Ovary (tissue), 9 donors: ENCODE data around the gene PYGO2. TPM values are rescaled to one million over a fixed set of nuclear protein-coding genes. Genes with fewer than 3 reads are reported as not detected.
"Not testable (repeated sequence)": the region's sequence is repeated elsewhere in the genome, so short reads cannot be mapped to it uniquely, and the experiment has no call there.

Source experiments
- DNase-seq, 5 donors: peaks; one replicate each; pipeline ENCODE4 v3.0.0-alpha.2; 2019 to 2020
- H3K27ac ChIP-seq, 2 donors: fragments of 200-600 bp; one replicate each; pipeline versions ENCODE4 v1.5.1 to v1.8.0; 2019 to 2022
- H3K27me3 ChIP-seq: fragments of 200-600 bp; one replicate; pipeline ENCODE4 v1.8.0; 2022
- H3K36me3 ChIP-seq: fragments of 200-600 bp; sonication (generic); one replicate; pipeline ENCODE4 v1.5.1; 2019
- H3K4me1 ChIP-seq: one replicate; pipeline ENCODE4 v1.8.1; 2013; ENCODE audit warnings: mild to moderate bottlenecking, moderate library complexity; ENCODE audit not compliant: insufficient read depth
- H3K4me3 ChIP-seq: fragments of 200-600 bp; sonication (generic); one replicate; pipeline ENCODE4 v1.5.1; 2017
- H3K9me3 ChIP-seq, 2 donors: fragments of 200-600 bp in 1 of 2; sonication (generic) in 1 of 2; one replicate each; pipeline versions ENCODE4 v1.5.1 to v1.8.1; 2013 to 2019; ENCODE audit warnings: mild to moderate bottlenecking in 1 of 2, moderate library complexity in 1 of 2
- CTCF ChIP-seq, 3 donors: fragments of 450-650 bp in 2 of 3; fragments of 200-600 bp in 1 of 3; IDR thresholded peaks; one replicate each; pipeline versions ENCODE4 v1.5.1 to v1.8.0; 2016 to 2022; ENCODE audit warnings: antibody characterized with exemption in 3 of 3, mild to moderate bottlenecking in 1 of 3
- EP300 ChIP-seq: sonication (generic); formaldehyde crosslinking; IDR thresholded peaks from one replicate; pipeline ENCODE4 v1.6.1; 2017; ENCODE audit warnings: antibody characterized with exemption
- POLR2A ChIP-seq: fragments of 450-650 bp; IDR thresholded peaks from one replicate; pipeline ENCODE4 v1.6.1; 2017; ENCODE audit warnings: antibody characterized with exemption, mild to moderate bottlenecking, moderate library complexity
- WGBS, 3 donors: extraction: QIAGEN DNeasy Blood & Tissue Kit in 1 of 3; methylation state at CpG; one replicate each; pipeline versions ENCODE4 v1.1.5 to v1.1.7; 2013 to 2017; 5-methylcytosine and 5-hydroxymethylcytosine counted together
- intact Hi-C, 4 donors: fragments of 100-400 bp; cut with DNase I; formaldehyde crosslinking; loops; one replicate each; pipeline versions ENCODE4 v1.11.0 to v1.15.1; 2022 to 2023
- polyA plus RNA-seq, 2 donors: library from polyadenylated mRNA; stranded (reverse); fragments of 200-250 nt in 1 of 2; fragments of 350-450 nt in 1 of 2; fragmentation: Illumina TruSeq in 1 of 2; extraction: RNeasy Lipid Tissue Mini Kit (QIAGEN cat#74804) in 1 of 2; gene quantifications; one replicate each; pipeline ENCODE4 v1.2.3, GENCODE V29; 2013 to 2014
- total RNA-seq, 7 donors: library from RNA; depleted of rRNA in 2 of 7; stranded (reverse); fragments of >200 nt in 2 of 7; fragmentation: NEBNext Ultra II Directional in 3 of 7; extraction: Animal tissue kit (Norgen Biotek cat#: 25700) in 3 of 7; gene quantifications; one replicate each; pipeline versions ENCODE4 v1.1.0 to v1.2.4, GENCODE V29; 2016 to 2023
- donor health status: DM: no; HTN: no; CAD: no; lungs with moderate emphysema.
- donor health status: DM: no; HTN: no; CAD: no.
- donor health status: Bipolar disorder and iron deficiency.
- donor health status: DM: yes; HTN: yes; CAD: no.
- donor health status: DM: no; HTN: no; CAD: no.
- donor health status: DM: yes; HTN: yes; CAD: no.

Gene PYGO2
- total and polyA plus RNA-seq, 9 donors = 17.2 to 53.0 (median 35.2) TPM

- H3K27me3 ChIP-seq = no peaks in the 10 kb centered on the region
- no peaks in the 10 kb centered on the region for H3K4me1 ChIP-seq
- H3K4me3 ChIP-seq = no peak overlapping the region
- intact Hi-C loops = loop anchor here in 2 of 4 donors (5.0 kb wide), 1 partner anchor 36 kb away; the partner anchor contains the start of gene PYGO2 (in 2 of the 2)
- no peaks in the 10 kb centered on the region for H3K9me3 ChIP-seq
- 64 to 73% (median 69%) methylated on average over 16 of the region's 16 CpGs for WGBS, 3 donors
- H3K36me3 ChIP-seq = no peaks in the 10 kb centered on the region
- DNase-seq = peak in 1 of 5 donors; percentile 31
- H3K27ac ChIP-seq = peak overlapping the region in 1 of 2 donors; percentile 94
- TF ChIP-seq CTCF (IDR thresholded peaks at IDR 0.05) (no peak), EP300 (no peak)
These were observed 36.7 kb upstream of the PYGO2 start for GRCh38 chr1:154998201-154998780.

- Histone ChIP-seq H3K9me3 (no peaks in the 10 kb centered on the region), H3K36me3 (no peaks in the 10 kb centered on the region), H3K4me1 (no peaks in the 10 kb centered on the region), H3K27ac (no peak overlapping the region), H3K27me3 (no peaks in the 10 kb centered on the region), H3K4me3 (no peak overlapping the region)
- WGBS, 3 donors = 76 to 84% (median 83%) methylated on average over 15 of the region's 15 CpGs
- TF ChIP-seq POLR2A = no peak
- TF ChIP-seq EP300 = no peak
- no peak for TF ChIP-seq CTCF (IDR thresholded peaks at IDR 0.05)
- peak in 1 of 5 donors; percentile 34 for DNase-seq
- intact Hi-C loops = loop anchor here in 2 of 4 donors (5.0 kb wide), 1 partner anchor 35 kb away; the partner anchor contains the start of gene PYGO2 (in 2 of the 2)
These were observed 35.6 kb upstream of the PYGO2 start for GRCh38 chr1:154996966-154997701.

GRCh38 chr1:154995301-154995983 is 33.9 kb upstream of the PYGO2 start:
- not testable (repeated sequence) for H3K9me3 ChIP-seq, H3K36me3 ChIP-seq, H3K4me1 ChIP-seq, H3K27ac ChIP-seq, H3K4me3 ChIP-seq, H3K27me3 ChIP-seq
- peak in 1 of 3 donors; percentile 20 for TF ChIP-seq CTCF (IDR thresholded peaks at IDR 0.05)
- WGBS, 3 donors = 52 to 56% (median 56%) methylated on average over 13 of the region's 13 CpGs
- peak in 4 of 5 donors; percentile 63 to 80 (median 72) for DNase-seq
- intact Hi-C loops = loop anchor here in 2 of 4 donors (5.0 kb wide), 1 partner anchor 33 kb away; the partner anchor contains the start of gene PYGO2 (in 2 of the 2)

GRCh38 chr1:154994591-154994990 is 33.0 kb upstream of the PYGO2 start:
- H3K36me3 ChIP-seq = no peaks in the 10 kb centered on the region
- intact Hi-C loops = no loop called here
- H3K4me3 ChIP-seq = no peak overlapping the region
- H3K27me3 ChIP-seq = no peaks in the 10 kb centered on the region
- WGBS, 3 donors = 51 to 70% (median 56%) methylated on average over 3 of the region's 3 CpGs
- no peaks in the 10 kb centered on the region for H3K4me1 ChIP-seq
- DNase-seq = peak in 1 of 5 donors; percentile 17
- no peak overlapping the region for H3K27ac ChIP-seq
- TF ChIP-seq POLR2A (no peak), EP300 (no peak), CTCF (IDR thresholded peaks at IDR 0.05) (no peak)
- no peaks in the 10 kb centered on the region for H3K9me3 ChIP-seq
